ENCODE measurements around the gene SLC38A11. TPM values are rescaled to one million over a fixed set of nuclear protein-coding genes. Genes with fewer than 3 reads are reported as not detected.
A peak's percentile ranks its signal among the peaks of the same experiment; 100 is the strongest.

SLC38A11 gene
- polyA plus RNA-seq, 4 donors: 0.22 to 22.8 (median 3.7) TPM

GRCh38 chr2:164888592-164888991 lies 66.7 kb downstream of the SLC38A11 start:
- DNase-seq (no peak), FAIRE-seq (no peak)
- no peak overlapping the region for H3K4me3 ChIP-seq (ENCODE audit: low read depth in 1 of 3, low read length in 3 of 3)
- H3K27ac ChIP-seq (ENCODE audit: low read depth in 1 of 3, low read length in 2 of 3): no peak overlapping the region
- H3K4me1 ChIP-seq (ENCODE audit: control insufficient read depth in 3 of 3, insufficient read depth in 2 of 3, low read depth in 1 of 3, low read length in 2 of 3): no peaks in the 10 kb centered on the region
- no peaks in the 10 kb centered on the region for H3K36me3 ChIP-seq (ENCODE audit: control insufficient read depth in 3 of 3, insufficient read depth in 2 of 3, low read depth in 1 of 3, low read length in 3 of 3)
- H3K9me3 ChIP-seq (ENCODE audit: control insufficient read depth in 2 of 2, insufficient read depth in 1 of 2, low read depth in 1 of 2, low read length in 1 of 2): no peaks in the 10 kb centered on the region
- H3K27me3 ChIP-seq (ENCODE audit: control insufficient read depth in 3 of 3, insufficient read depth in 3 of 3, low read length in 3 of 3): no peaks in the 10 kb centered on the region
- WGBS, 3 donors: 67 to 89% (median 79%) methylated on average over 3 of the region's 3 CpGs

- no peaks in the 10 kb centered on the region for H3K4me1 ChIP-seq (ENCODE audit: control insufficient read depth in 3 of 3, insufficient read depth in 2 of 3, low read depth in 1 of 3, low read length in 2 of 3)
- no peak overlapping the region for H3K4me3 ChIP-seq (ENCODE audit: low read depth in 1 of 3, low read length in 3 of 3)
- DNase-seq: peak; percentile 75 to 83
- no peak for FAIRE-seq
- no peaks in the 10 kb centered on the region for H3K27me3 ChIP-seq (ENCODE audit: control insufficient read depth in 3 of 3, insufficient read depth in 3 of 3, low read length in 3 of 3)
- H3K36me3 ChIP-seq (ENCODE audit: control insufficient read depth in 3 of 3, insufficient read depth in 2 of 3, low read depth in 1 of 3, low read length in 3 of 3): no peaks in the 10 kb centered on the region
- 25 to 53% (median 37%) methylated on average over 4 of the region's 4 CpGs for WGBS, 3 donors
- H3K9me3 ChIP-seq (ENCODE audit: control insufficient read depth in 2 of 2, insufficient read depth in 1 of 2, low read depth in 1 of 2, low read length in 1 of 2): no peaks in the 10 kb centered on the region
- peak overlapping the region in 1 of 3 donors; percentile 55 for H3K27ac ChIP-seq (ENCODE audit: low read depth in 1 of 3, low read length in 2 of 3)
Measured at GRCh38 chr2:164887434-164888144, 67.7 kb downstream of the SLC38A11 start.

- WGBS, 3 donors: 75 to 86% (median 82%) methylated on average over 9 of the region's 9 CpGs
- H3K27ac ChIP-seq (ENCODE audit: low read depth in 1 of 3, low read length in 2 of 3): no peak overlapping the region
- no peak for FAIRE-seq
Measured at GRCh38 chr2:164882276-164882675, 73.0 kb downstream of the SLC38A11 start.

GRCh38 chr2:164881524-164881923 lies 73.8 kb downstream of the SLC38A11 start:
- H3K9me3 ChIP-seq (ENCODE audit: control insufficient read depth in 2 of 2, insufficient read depth in 1 of 2, low read depth in 1 of 2, low read length in 1 of 2): no peaks in the 10 kb centered on the region
- no peaks in the 10 kb centered on the region for H3K36me3 ChIP-seq (ENCODE audit: control insufficient read depth in 3 of 3, insufficient read depth in 2 of 3, low read depth in 1 of 3, low read length in 3 of 3)
- DNase-seq (no peak), FAIRE-seq (no peak)
- no peaks in the 10 kb centered on the region for H3K4me1 ChIP-seq (ENCODE audit: control insufficient read depth in 3 of 3, insufficient read depth in 2 of 3, low read depth in 1 of 3, low read length in 2 of 3)
- 74 to 91% (median 86%) methylated on average over 1 of the region's 1 CpG for WGBS, 3 donors
- no peak overlapping the region for H3K27ac ChIP-seq (ENCODE audit: low read depth in 1 of 3, low read length in 2 of 3)
- no peak overlapping the region for H3K4me3 ChIP-seq (ENCODE audit: low read depth in 1 of 3, low read length in 3 of 3)
- no peaks in the 10 kb centered on the region for H3K27me3 ChIP-seq (ENCODE audit: control insufficient read depth in 3 of 3, insufficient read depth in 3 of 3, low read length in 3 of 3)

More at GRCh38 chr2:164882276-164882675, 73.0 kb downstream of the SLC38A11 start:
- no peaks in the 10 kb centered on the region for H3K27me3 ChIP-seq (ENCODE audit: control insufficient read depth in 3 of 3, insufficient read depth in 3 of 3, low read length in 3 of 3)
- H3K9me3 ChIP-seq (ENCODE audit: control insufficient read depth in 2 of 2, insufficient read depth in 1 of 2, low read depth in 1 of 2, low read length in 1 of 2): no peaks in the 10 kb centered on the region
- no peaks in the 10 kb centered on the region for H3K36me3 ChIP-seq (ENCODE audit: control insufficient read depth in 3 of 3, insufficient read depth in 2 of 3, low read depth in 1 of 3, low read length in 3 of 3)
- H3K4me3 ChIP-seq (ENCODE audit: low read depth in 1 of 3, low read length in 3 of 3): no peak overlapping the region
- peak; percentile 11 to 65 for DNase-seq
- H3K4me1 ChIP-seq (ENCODE audit: control insufficient read depth in 3 of 3, insufficient read depth in 2 of 3, low read depth in 1 of 3, low read length in 2 of 3): no peaks in the 10 kb centered on the region

GRCh38 chr2:164879901-164880535 lies 75.3 kb downstream of the SLC38A11 start:
- H3K27ac ChIP-seq (ENCODE audit: low read depth in 1 of 3, low read length in 2 of 3): no peak overlapping the region
- no peaks in the 10 kb centered on the region for H3K9me3 ChIP-seq (ENCODE audit: control insufficient read depth in 2 of 2, insufficient read depth in 1 of 2, low read depth in 1 of 2, low read length in 1 of 2)
- H3K4me1 ChIP-seq (ENCODE audit: control insufficient read depth in 3 of 3, insufficient read depth in 2 of 3, low read depth in 1 of 3, low read length in 2 of 3): peaks cover 0 to 2% (median 0%) of the 10 kb centered on the region in 3 donors
- DNase-seq: peak in 1 of 2 donors; percentile 69
- no peaks in the 10 kb centered on the region for H3K36me3 ChIP-seq (ENCODE audit: control insufficient read depth in 3 of 3, insufficient read depth in 2 of 3, low read depth in 1 of 3, low read length in 3 of 3)
- peak; percentile 67 for FAIRE-seq
- WGBS, 3 donors: 17 to 44% (median 41%) methylated on average over 2 of the region's 2 CpGs
- H3K27me3 ChIP-seq (ENCODE audit: control insufficient read depth in 3 of 3, insufficient read depth in 3 of 3, low read length in 3 of 3): no peaks in the 10 kb centered on the region
- H3K4me3 ChIP-seq (ENCODE audit: low read depth in 1 of 3, low read length in 3 of 3): no peak overlapping the region

GRCh38 chr2:164877927-164878326 lies 77.4 kb downstream of the SLC38A11 start:
- Histone ChIP-seq H3K27me3 (ENCODE audit: control insufficient read depth in 3 of 3, insufficient read depth in 3 of 3, low read length in 3 of 3) (no peaks in the 10 kb centered on the region), H3K36me3 (ENCODE audit: control insufficient read depth in 3 of 3, insufficient read depth in 2 of 3, low read depth in 1 of 3, low read length in 3 of 3) (no peaks in the 10 kb centered on the region), H3K27ac (ENCODE audit: low read depth in 1 of 3, low read length in 2 of 3) (no peak overlapping the region), H3K4me3 (ENCODE audit: low read depth in 1 of 3, low read length in 3 of 3) (no peak overlapping the region), H3K4me1 (ENCODE audit: control insufficient read depth in 3 of 3, insufficient read depth in 2 of 3, low read depth in 1 of 3, low read length in 2 of 3) (peaks cover 0 to 2% (median 0%) of the 10 kb centered on the region in 3 donors), H3K9me3 (ENCODE audit: control insufficient read depth in 2 of 2, insufficient read depth in 1 of 2, low read depth in 1 of 2, low read length in 1 of 2) (no peaks in the 10 kb centered on the region)
- DNase-seq (no peak), FAIRE-seq (no peak)

GRCh38 chr2:164877169-164877568 lies 78.2 kb downstream of the SLC38A11 start:
- Histone ChIP-seq H3K27ac (ENCODE audit: low read depth in 1 of 3, low read length in 2 of 3) (no peak overlapping the region), H3K36me3 (ENCODE audit: control insufficient read depth in 3 of 3, insufficient read depth in 2 of 3, low read depth in 1 of 3, low read length in 3 of 3) (no peaks in the 10 kb centered on the region), H3K9me3 (ENCODE audit: control insufficient read depth in 2 of 2, insufficient read depth in 1 of 2, low read depth in 1 of 2, low read length in 1 of 2) (no peaks in the 10 kb centered on the region), H3K4me3 (ENCODE audit: low read depth in 1 of 3, low read length in 3 of 3) (no peak overlapping the region), H3K27me3 (ENCODE audit: control insufficient read depth in 3 of 3, insufficient read depth in 3 of 3, low read length in 3 of 3) (no peaks in the 10 kb centered on the region), H3K4me1 (ENCODE audit: control insufficient read depth in 3 of 3, insufficient read depth in 2 of 3, low read depth in 1 of 3, low read length in 2 of 3) (peaks cover 0 to 2% (median 0%) of the 10 kb centered on the region in 3 donors)
- FAIRE-seq: no peak
- DNase-seq: no peak
- 88 to 94% (median 91%) methylated on average over 4 of the region's 4 CpGs for WGBS, 3 donors

GRCh38 chr2:164875334-164876205 lies 79.8 kb downstream of the SLC38A11 start:
- H3K4me1 ChIP-seq (ENCODE audit: control insufficient read depth in 3 of 3, insufficient read depth in 2 of 3, low read depth in 1 of 3, low read length in 2 of 3): peaks cover 0 to 2% (median 0%) of the 10 kb centered on the region in 3 donors
- H3K9me3 ChIP-seq (ENCODE audit: control insufficient read depth in 2 of 2, insufficient read depth in 1 of 2, low read depth in 1 of 2, low read length in 1 of 2): no peaks in the 10 kb centered on the region
- H3K27me3 ChIP-seq (ENCODE audit: control insufficient read depth in 3 of 3, insufficient read depth in 3 of 3, low read length in 3 of 3): no peaks in the 10 kb centered on the region
- no peak overlapping the region for H3K27ac ChIP-seq (ENCODE audit: low read depth in 1 of 3, low read length in 2 of 3)
- DNase-seq: no peak
- FAIRE-seq: no peak
- WGBS, 3 donors: 93 to 94% (median 93%) methylated on average over 10 of the region's 10 CpGs
- H3K36me3 ChIP-seq (ENCODE audit: control insufficient read depth in 3 of 3, insufficient read depth in 2 of 3, low read depth in 1 of 3, low read length in 3 of 3): no peaks in the 10 kb centered on the region
- no peak overlapping the region for H3K4me3 ChIP-seq (ENCODE audit: low read depth in 1 of 3, low read length in 3 of 3)
